Prostate gland (tissue), 2 donors: Measurements from ENCODE around the gene MCOLN1. TPM values are rescaled to one million over a fixed set of nuclear protein-coding genes. Genes with fewer than 3 reads are reported as not detected.

Experiments used
- DNase-seq: peaks from one replicate; pipeline ENCODE4 v3.0.0-alpha.2; 2019; ENCODE audit warnings: low spot score
- H3K27ac ChIP-seq, 2 donors: fragments of 200-600 bp; sonication (generic); 2 replicates each; pipeline ENCODE4 v1.5.1; 2017 to 2019
- H3K27me3 ChIP-seq: fragments of 200-600 bp; sonication (generic); replicated peaks from 2 replicates; pipeline ENCODE4 v1.5.1; 2019; ENCODE audit not compliant: insufficient read depth
- H3K36me3 ChIP-seq, 2 donors: fragments of 200-600 bp; sonication (generic); 1 replicate in 1 of 2; 2 replicates in 1 of 2; pipeline versions ENCODE4 v1.5.1 to v1.8.1; 2017 to 2019
- H3K4me1 ChIP-seq: fragments of 200-600 bp; sonication (generic); replicated peaks from 2 replicates; pipeline ENCODE4 v1.5.1; 2019
- H3K4me3 ChIP-seq, 2 donors: fragments of 200-600 bp; sonication (generic); 2 replicates each; pipeline ENCODE4 v1.5.1; 2017 to 2019
- H3K9me3 ChIP-seq: fragments of 200-600 bp; sonication (generic); 2 replicates; pipeline ENCODE4 v1.5.1; 2017
- POLR2A ChIP-seq: fragments of 450-650 bp; IDR thresholded peaks from one replicate; pipeline ENCODE4 v1.6.1; 2016; ENCODE audit warnings: antibody characterized with exemption, mild to moderate bottlenecking
- POLR2AphosphoS5 ChIP-seq: sonication (generic); formaldehyde crosslinking; IDR thresholded peaks from one replicate; pipeline ENCODE4 v1.6.1; 2017; ENCODE audit warnings: antibody characterized with exemption
- WGBS: methylation state at CpG from one replicate; pipeline ENCODE4 v1.1.5; 2018; 5-methylcytosine and 5-hydroxymethylcytosine counted together
- intact Hi-C: fragments of 100-400 bp; cut with DNase I; formaldehyde crosslinking; loops from one replicate; pipeline ENCODE4 v1.14.2; 2022
- total RNA-seq, 2 donors: library from RNA; depleted of rRNA; stranded (reverse); fragments of >200 nt; gene quantifications; one replicate each; pipeline ENCODE4 v1.1.0, GENCODE V29; 2016
- TF ChIP-seq, protein P1 (sequence below), 4 experiments: fragments of 200-600 bp in 2 of 4; fragments of 450-650 bp in 2 of 4; sonication (generic) in 2 of 4; IDR thresholded peaks; 1 replicate in 3 of 4; 2 replicates in 1 of 4; pipeline ENCODE4 v1.5.1; 2016 to 2019; ENCODE audit warnings: antibody characterized with exemption in 4 of 4, mild to moderate bottlenecking in 2 of 4, moderate library complexity in 2 of 4

Gene MCOLN1
- total RNA-seq, 2 donors from 2014 or later, result 13.4 to 24.8 TPM

DNA sequence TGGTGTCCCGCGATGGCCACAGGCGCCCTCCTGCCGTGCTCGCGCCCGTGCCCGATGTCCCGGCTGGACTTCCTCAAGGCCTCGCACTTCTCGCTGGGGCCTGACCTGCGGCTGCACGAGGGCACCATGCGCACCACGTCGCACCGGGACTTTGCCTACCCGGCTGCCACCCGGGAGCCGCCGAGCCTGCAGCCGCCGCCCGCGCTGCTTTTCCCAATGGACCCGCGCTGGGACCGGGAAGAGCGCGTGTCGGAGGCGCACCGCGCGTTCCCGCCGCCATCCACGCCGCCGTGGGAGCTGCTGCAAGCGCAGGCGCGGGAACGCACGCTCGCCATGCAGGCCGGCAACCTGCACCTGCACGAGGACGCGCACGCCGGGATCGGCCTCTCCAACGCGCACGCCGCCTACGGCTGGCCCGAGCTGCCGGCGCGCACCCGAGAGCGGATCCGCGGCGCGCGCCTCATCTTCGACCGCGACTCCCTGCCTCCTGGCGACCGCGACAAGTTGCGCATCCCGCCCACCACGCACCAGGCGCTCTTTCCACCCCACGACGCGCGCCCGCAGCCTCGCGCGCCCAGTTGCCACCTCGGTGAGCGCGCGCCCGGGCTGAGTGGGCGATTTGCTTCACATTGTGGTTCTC is 21.5 kb upstream of the MCOLN1 start:
- no peaks in the 10 kb centered on the region for H3K36me3 ChIP-seq
- H3K4me1 ChIP-seq, result no peaks in the 10 kb centered on the region
- H3K27ac ChIP-seq, result no peak overlapping the region
- peak; percentile 60 for DNase-seq
- no peak for TF ChIP-seq POLR2AphosphoS5
- TF ChIP-seq, protein P1, sequence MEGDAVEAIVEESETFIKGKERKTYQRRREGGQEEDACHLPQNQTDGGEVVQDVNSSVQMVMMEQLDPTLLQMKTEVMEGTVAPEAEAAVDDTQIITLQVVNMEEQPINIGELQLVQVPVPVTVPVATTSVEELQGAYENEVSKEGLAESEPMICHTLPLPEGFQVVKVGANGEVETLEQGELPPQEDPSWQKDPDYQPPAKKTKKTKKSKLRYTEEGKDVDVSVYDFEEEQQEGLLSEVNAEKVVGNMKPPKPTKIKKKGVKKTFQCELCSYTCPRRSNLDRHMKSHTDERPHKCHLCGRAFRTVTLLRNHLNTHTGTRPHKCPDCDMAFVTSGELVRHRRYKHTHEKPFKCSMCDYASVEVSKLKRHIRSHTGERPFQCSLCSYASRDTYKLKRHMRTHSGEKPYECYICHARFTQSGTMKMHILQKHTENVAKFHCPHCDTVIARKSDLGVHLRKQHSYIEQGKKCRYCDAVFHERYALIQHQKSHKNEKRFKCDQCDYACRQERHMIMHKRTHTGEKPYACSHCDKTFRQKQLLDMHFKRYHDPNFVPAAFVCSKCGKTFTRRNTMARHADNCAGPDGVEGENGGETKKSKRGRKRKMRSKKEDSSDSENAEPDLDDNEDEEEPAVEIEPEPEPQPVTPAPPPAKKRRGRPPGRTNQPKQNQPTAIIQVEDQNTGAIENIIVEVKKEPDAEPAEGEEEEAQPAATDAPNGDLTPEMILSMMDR (IDR thresholded peaks at IDR 0.05), result peak in 2 of 4 experiments; percentile 24 to 27
- no peaks in the 10 kb centered on the region for H3K27me3 ChIP-seq
- peak overlapping the region; percentile 21 to 29 for H3K4me3 ChIP-seq
- 4% methylated on average over 49 of the region's 93 CpGs for WGBS
- intact Hi-C loops, result no loop called here
- H3K9me3 ChIP-seq, result no peaks in the 10 kb centered on the region

DNA sequence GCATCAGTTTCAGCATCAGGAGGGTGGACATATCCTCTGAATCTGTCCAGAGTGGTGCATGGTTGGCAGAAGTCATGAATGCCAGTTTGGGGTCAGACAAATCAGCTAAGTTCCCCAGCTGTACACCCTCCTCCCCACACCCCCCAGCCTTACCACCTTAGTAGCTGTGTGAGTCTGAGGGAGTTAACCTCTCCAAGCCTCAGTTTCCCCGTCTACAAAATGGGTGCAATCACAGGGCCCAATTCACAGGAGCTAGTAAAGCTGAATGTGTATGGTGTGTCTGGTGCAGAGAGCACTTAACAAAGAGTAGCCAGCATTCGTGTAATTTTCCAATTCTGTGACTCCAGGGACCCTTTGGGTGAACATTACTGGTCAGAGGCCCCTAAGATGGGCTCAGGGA is 19.9 kb upstream of the MCOLN1 start:
- intact Hi-C loops, result no loop called here
- 59% methylated on average over 2 of the region's 2 CpGs for WGBS

DNA sequence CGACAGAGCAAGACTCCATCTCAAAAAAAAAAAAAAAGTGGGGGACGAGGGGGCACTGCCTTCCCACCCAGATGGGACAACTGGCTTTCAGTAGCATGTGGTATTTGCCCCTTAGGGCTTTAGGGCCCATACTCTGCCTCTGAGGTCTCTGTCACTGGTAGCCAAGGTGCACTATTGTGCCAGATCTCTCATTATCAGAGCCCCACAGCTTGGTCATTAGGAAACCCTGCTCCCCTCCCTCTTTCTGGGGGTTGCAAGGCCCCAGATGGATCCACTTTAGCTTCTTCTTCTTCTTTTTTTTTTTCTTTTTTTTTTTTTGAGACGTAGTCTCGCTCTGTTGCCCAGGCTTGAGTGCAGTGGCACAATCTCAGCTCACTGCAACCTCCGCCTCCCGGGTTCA is 17.7 kb upstream of the MCOLN1 start:
- no peaks in the 10 kb centered on the region for H3K27me3 ChIP-seq
- TF ChIP-seq POLR2A, result no peak
- TF ChIP-seq, protein P1 (IDR thresholded peaks at IDR 0.05), result no peak
- TF ChIP-seq POLR2AphosphoS5, result no peak
- WGBS, result 84% methylated on average over 6 of the region's 6 CpGs

More for the DNA sequence above, 19.9 kb upstream of the MCOLN1 start:
- no peak for TF ChIP-seq POLR2A
- no peak for TF ChIP-seq POLR2AphosphoS5
- TF ChIP-seq, protein P1 (IDR thresholded peaks at IDR 0.05), result no peak
- Histone ChIP-seq H3K27me3 (no peaks in the 10 kb centered on the region), H3K27ac (no peak overlapping the region), H3K9me3 (no peaks in the 10 kb centered on the region), H3K4me3 (no peak overlapping the region), H3K4me1 (no peaks in the 10 kb centered on the region), H3K36me3 (no peaks in the 10 kb centered on the region)
- no peak for DNase-seq

DNA sequence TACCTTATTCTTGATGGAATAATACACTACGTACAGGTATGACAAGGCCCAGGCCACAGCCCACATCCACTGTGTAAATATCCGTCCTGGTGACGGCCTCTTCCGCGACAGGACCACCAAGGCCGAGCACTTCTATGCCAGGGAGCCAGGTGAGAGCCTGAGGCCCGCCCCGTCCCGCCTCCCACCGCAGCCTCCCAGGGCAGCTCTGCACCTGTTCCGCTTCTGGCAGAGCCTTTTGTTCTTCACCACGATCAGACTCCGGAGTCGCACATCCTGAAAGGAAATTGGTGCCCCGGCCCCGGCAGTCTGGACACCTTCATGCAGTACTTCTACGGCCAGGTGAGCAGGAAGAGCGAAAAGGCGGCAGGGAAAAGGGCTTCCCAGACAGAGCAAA is 17.1 kb upstream of the MCOLN1 start:
- TF ChIP-seq POLR2AphosphoS5 (no peak), POLR2A (no peak)
- TF ChIP-seq, protein P1 (IDR thresholded peaks at IDR 0.05), result no peak
- H3K4me1 ChIP-seq, result no peaks in the 10 kb centered on the region
- H3K4me3 ChIP-seq, result no peak overlapping the region
- H3K9me3 ChIP-seq, result no peaks in the 10 kb centered on the region
- DNase-seq, result no peak
- WGBS, result 52% methylated on average over 19 of the region's 19 CpGs
- H3K27ac ChIP-seq, result no peak overlapping the region
- no peaks in the 10 kb centered on the region for H3K36me3 ChIP-seq
- intact Hi-C loops, result no loop called here
- no peaks in the 10 kb centered on the region for H3K27me3 ChIP-seq

More for the DNA sequence above, 17.7 kb upstream of the MCOLN1 start:
- DNase-seq, result no peak
- H3K4me3 ChIP-seq, result no peak overlapping the region
- no peaks in the 10 kb centered on the region for H3K4me1 ChIP-seq
- H3K9me3 ChIP-seq, result no peaks in the 10 kb centered on the region
- H3K27ac ChIP-seq, result no peak overlapping the region
- intact Hi-C loops, result no loop called here
- H3K36me3 ChIP-seq, result no peaks in the 10 kb centered on the region

DNA sequence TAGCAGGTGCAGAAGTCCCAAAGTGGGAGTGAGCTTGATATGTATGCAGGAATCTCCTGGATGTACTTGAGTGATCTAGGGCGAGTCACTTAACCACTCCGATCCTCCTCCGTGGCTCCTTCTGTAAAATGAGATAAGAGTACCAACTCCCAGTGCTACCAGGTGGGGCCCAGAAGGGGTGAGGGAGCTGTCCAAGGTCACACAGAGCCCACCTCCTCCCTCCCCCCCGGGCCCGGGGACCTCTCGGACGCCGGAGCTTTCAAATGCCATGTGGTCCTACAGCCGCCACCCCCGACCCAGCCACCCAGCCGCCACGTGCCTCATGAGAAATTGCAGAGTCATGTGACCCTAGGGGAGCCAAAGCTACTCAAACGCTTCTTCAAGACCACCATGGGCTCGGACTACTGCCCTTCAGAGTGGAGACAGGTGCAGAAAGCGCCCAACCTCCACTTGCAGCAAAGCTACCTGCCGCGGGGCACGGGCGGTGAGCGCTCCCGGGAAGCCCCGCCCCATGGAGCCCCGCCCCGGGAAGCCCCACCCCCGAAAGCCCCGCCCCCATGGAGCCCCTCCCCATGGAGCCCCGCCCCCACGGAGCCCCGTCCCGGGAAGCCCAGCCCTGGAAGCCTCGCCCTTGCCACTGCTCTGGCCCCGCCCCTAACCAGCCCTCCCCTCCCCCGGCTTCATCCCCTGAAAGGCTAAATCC is 16.6 kb upstream of the MCOLN1 start:
- Histone ChIP-seq H3K27me3 (no peaks in the 10 kb centered on the region), H3K27ac (no peak overlapping the region), H3K4me1 (no peaks in the 10 kb centered on the region), H3K4me3 (no peak overlapping the region), H3K36me3 (no peaks in the 10 kb centered on the region), H3K9me3 (no peaks in the 10 kb centered on the region)
- no peak for TF ChIP-seq POLR2A
- TF ChIP-seq, protein P1 (IDR thresholded peaks at IDR 0.05), result no peak
- no peak for TF ChIP-seq POLR2AphosphoS5
- intact Hi-C loops, result no loop called here
- DNase-seq, result no peak
- WGBS, result 2% methylated on average over 27 of the region's 33 CpGs
